GM23338 (cell line): Measurements from ENCODE around the gene ZCCHC24.

ENCODE experiments used
- CREB1 ChIP-seq: fragments of 250-450 bp; sonication (Bioruptor Pico); IDR thresholded peaks from 2 replicates; pipeline ENCODE4 v1.5.0; 2020; ENCODE audit warnings: low read depth, mild to moderate bottlenecking, moderate library complexity
- CTCF ChIP-seq, 2 experiments: fragments of 200-600 bp in 1 of 2; sonication (generic) in 1 of 2; conservative IDR thresholded peaks; 2 replicates each; pipeline versions ENCODE4 v1.5.1 to v1.6.1; 2016 to 2017; ENCODE audit warnings: antibody characterized with exemption in 2 of 2, low read depth in 2 of 2, mild to moderate bottlenecking in 2 of 2, moderate library complexity in 1 of 2
- EZH2 ChIP-seq: fragments of 200-600 bp; sonication (generic); IDR thresholded peaks from one replicate; pipeline ENCODE4 v1.8.0; 2017; ENCODE audit warnings: antibody characterized with exemption, mild to moderate bottlenecking, low read depth; ENCODE audit not compliant: unreplicated experiment
- EZH2phosphoT487 ChIP-seq: fragments of 200-600 bp; sonication (generic); IDR thresholded peaks from one replicate; pipeline ENCODE4 v1.8.1; 2018; ENCODE audit warnings: antibody characterized with exemption; ENCODE audit not compliant: unreplicated experiment
- JUNB ChIP-seq: IDR thresholded peaks from one replicate; pipeline ENCODE4 v1.6.1; 2016; ENCODE audit warnings: antibody characterized with exemption; ENCODE audit not compliant: unreplicated experiment
- POLR2AphosphoS5 ChIP-seq: IDR thresholded peaks from 2 replicates; pipeline ENCODE4 v1.6.1; 2016; ENCODE audit warnings: antibody characterized with exemption, low read depth
- REST ChIP-seq: IDR thresholded peaks from one replicate; pipeline ENCODE4 v1.6.1; 2018; ENCODE audit warnings: antibody characterized with exemption; ENCODE audit not compliant: unreplicated experiment
- STAT1 ChIP-seq: IDR thresholded peaks from one replicate; pipeline ENCODE4 v1.6.1; 2016; ENCODE audit warnings: antibody characterized with exemption; ENCODE audit not compliant: unreplicated experiment
- ZNF331 ChIP-seq: fragments of 250-450 bp; sonication (Bioruptor Pico); IDR thresholded peaks from 2 replicates; pipeline ENCODE4 v1.5.0; 2020; ENCODE audit warnings: low read depth, mild to moderate bottlenecking, moderate library complexity
- TF ChIP-seq, protein P1 (sequence below): fragments of 250-450 bp; sonication (Bioruptor Pico); IDR thresholded peaks from 2 replicates; pipeline ENCODE4 v1.5.0; 2020; ENCODE audit warnings: mild to moderate bottlenecking, moderate library complexity
- TF ChIP-seq, protein P2 (sequence below): IDR thresholded peaks from 2 replicates; pipeline ENCODE4 v1.6.1; 2016; ENCODE audit warnings: antibody characterized with exemption

GRCh38 chr10:79402625-79402946, 42.8 kb downstream of the ZCCHC24 start:
- TF ChIP-seq CTCF (conservative IDR thresholded peaks at IDR 0.05; ENCODE audit: low read depth in 2 of 2) (no peak), EZH2phosphoT487 (no peak), REST (no peak), EZH2 (no peak), STAT1 (no peak), POLR2AphosphoS5 (no peak), JUNB (no peak), ZNF331 (no peak), CREB1 (CRISPR knock-in tag) (no peak)
- TF ChIP-seq, protein P1, sequence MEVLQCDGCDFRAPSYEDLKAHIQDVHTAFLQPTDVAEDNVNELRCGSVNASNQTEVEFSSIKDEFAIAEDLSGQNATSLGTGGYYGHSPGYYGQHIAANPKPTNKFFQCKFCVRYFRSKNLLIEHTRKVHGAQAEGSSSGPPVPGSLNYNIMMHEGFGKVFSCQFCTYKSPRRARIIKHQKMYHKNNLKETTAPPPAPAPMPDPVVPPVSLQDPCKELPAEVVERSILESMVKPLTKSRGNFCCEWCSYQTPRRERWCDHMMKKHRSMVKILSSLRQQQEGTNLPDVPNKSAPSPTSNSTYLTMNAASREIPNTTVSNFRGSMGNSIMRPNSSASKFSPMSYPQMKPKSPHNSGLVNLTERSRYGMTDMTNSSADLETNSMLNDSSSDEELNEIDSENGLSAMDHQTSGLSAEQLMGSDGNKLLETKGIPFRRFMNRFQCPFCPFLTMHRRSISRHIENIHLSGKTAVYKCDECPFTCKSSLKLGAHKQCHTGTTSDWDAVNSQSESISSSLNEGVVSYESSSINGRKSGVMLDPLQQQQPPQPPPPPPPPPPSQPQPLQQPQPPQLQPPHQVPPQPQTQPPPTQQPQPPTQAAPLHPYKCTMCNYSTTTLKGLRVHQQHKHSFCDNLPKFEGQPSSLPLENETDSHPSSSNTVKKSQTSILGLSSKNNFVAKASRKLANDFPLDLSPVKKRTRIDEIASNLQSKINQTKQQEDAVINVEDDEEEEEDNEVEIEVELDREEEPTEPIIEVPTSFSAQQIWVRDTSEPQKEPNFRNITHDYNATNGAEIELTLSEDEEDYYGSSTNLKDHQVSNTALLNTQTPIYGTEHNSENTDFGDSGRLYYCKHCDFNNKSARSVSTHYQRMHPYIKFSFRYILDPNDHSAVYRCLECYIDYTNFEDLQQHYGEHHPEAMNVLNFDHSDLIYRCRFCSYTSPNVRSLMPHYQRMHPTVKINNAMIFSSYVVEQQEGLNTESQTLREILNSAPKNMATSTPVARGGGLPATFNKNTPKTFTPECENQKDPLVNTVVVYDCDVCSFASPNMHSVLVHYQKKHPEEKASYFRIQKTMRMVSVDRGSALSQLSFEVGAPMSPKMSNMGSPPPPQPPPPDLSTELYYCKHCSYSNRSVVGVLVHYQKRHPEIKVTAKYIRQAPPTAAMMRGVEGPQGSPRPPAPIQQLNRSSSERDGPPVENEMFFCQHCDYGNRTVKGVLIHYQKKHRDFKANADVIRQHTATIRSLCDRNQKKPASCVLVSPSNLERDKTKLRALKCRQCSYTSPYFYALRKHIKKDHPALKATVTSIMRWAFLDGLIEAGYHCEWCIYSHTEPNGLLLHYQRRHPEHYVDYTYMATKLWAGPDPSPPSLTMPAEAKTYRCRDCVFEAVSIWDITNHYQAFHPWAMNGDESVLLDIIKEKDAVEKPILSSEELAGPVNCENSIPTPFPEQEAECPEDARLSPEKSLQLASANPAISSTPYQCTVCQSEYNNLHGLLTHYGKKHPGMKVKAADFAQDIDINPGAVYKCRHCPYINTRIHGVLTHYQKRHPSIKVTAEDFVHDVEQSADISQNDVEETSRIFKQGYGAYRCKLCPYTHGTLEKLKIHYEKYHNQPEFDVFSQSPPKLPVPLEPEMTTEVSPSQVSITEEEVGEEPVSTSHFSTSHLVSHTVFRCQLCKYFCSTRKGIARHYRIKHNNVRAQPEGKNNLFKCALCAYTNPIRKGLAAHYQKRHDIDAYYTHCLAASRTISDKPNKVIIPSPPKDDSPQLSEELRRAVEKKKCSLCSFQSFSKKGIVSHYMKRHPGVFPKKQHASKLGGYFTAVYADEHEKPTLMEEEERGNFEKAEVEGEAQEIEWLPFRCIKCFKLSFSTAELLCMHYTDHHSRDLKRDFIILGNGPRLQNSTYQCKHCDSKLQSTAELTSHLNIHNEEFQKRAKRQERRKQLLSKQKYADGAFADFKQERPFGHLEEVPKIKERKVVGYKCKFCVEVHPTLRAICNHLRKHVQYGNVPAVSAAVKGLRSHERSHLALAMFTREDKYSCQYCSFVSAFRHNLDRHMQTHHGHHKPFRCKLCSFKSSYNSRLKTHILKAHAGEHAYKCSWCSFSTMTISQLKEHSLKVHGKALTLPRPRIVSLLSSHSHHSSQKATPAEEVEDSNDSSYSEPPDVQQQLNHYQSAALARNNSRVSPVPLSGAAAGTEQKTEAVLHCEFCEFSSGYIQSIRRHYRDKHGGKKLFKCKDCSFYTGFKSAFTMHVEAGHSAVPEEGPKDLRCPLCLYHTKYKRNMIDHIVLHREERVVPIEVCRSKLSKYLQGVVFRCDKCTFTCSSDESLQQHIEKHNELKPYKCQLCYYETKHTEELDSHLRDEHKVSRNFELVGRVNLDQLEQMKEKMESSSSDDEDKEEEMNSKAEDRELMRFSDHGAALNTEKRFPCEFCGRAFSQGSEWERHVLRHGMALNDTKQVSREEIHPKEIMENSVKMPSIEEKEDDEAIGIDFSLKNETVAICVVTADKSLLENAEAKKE (CRISPR knock-in tag) = no peak
- TF ChIP-seq, protein P2, sequence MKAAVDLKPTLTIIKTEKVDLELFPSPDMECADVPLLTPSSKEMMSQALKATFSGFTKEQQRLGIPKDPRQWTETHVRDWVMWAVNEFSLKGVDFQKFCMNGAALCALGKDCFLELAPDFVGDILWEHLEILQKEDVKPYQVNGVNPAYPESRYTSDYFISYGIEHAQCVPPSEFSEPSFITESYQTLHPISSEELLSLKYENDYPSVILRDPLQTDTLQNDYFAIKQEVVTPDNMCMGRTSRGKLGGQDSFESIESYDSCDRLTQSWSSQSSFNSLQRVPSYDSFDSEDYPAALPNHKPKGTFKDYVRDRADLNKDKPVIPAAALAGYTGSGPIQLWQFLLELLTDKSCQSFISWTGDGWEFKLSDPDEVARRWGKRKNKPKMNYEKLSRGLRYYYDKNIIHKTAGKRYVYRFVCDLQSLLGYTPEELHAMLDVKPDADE = no peak
